ENCODE data around the gene PCSK1N.

PCSK1N gene

DNA sequence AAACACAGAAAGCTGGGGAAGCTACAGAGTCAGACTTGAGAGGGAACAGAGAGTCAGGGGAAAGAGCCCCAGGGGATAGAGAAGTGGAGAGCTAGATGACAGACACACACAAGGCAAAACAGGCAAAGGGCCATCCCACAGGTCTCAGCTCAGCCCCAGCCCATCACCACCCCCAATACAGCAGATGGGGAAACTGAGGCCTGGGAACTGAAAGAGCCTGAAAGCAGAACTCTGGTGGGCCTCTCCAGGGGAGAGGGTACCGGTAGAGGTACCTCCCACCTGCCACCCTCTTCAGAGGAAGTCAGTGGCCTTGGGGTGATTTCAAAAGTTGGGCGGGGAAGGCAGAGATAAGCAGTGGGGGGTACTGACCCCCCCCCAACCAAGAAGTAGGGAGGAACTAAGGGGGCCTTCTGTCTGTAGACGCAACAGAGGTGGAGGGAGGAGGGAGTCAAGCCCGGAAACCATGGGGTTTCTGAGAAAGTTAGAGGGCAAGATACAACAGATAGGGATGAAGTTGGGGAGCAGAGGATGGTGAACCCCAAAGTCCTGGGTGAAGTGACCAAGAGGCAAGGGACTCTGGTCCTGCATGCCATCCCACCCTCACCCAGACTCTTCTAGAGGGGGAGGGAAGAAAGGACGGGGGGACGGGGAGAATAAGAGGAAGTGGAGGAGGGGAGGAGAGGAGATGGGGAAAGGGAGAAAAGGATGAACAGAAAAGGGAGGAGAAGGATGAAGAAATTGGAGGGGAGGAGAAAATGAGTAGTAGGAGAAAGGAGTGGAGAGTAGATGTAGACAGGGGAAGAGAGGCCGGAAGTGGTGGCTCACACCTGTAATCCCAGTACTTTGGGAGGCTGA is 45.8 kb downstream of the PCSK1N start:
- DNase-seq (ENCODE audit: low read depth in 3 of 3), result no peak

DNA sequence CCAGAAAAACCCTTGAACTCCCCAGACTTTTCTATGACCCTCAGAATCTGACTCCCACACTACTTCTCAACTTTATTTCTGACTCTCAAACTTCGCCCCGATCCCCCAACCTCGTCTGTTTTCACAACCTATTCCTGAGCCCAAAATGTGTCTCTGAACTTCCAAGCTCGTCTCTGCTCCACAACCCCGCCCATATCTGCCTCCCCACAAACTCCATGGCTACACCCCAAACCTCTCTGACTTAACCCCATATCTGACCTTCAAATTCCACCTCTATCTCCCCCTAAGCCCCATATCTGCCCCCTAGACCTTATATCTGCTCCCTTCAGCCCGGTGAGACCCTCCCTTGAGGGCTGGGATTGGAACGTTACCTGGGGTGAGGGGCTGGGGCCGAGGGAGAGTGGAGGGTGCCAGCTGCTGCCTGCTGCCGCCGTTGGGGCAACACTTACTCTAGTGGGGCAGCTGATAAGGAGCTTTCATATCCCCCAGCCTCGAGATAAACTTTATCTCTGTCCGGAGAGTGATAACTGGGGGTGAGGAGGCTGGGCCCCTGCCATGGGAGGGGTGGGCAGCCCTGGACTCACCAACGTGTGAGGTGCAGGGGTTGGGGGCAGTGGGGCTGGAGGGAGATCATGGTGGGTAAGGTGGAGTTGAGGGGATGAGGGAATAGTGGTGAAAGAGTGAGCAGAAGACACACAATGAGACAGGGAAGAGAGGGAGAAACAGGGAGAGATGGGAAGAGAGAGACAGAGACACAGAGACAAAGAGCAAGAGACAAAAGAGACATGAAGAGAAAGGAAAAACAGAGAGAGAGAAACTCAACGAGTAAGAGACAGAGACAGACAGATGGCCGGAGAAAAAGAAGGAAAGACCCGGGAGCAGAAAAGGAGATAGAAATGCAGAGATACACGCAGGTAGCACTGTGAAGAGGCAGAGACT is 47.6 kb downstream of the PCSK1N start:
- DNase-seq (ENCODE audit: low read depth in 3 of 3), result no peak

DNA sequence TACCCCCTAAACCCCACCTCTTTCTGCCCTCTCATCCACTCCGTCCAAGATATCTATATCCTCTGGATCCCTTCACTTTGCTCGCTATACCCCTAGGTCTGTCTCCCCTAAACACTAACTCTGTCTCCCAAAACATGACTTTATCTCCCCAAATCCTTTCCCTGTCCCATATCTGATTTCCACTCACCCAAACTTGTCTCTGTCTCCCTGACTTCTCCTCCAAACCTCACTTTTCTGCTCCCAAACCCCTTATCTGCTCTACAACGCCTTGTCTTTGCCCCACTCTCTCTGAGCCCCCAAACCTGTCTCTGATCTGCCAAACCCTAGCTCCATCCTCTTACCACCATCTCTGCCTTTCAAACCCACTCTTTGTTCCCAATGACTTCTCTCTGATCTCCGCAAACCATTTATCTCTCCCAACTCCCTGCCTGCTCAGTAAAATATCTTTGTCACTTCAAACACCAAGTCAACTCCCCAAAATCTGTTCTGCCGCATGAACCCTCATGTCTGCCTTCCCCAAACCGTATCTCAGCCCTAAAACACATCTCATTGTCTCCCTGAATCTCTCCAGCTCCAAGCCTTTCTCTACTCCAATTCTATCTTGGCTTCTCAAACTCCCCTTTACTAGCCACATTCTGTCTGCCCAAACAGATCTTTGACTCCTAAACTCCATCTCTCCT is 48.4 kb downstream of the PCSK1N start:
- DNase-seq (ENCODE audit: low read depth in 3 of 3), result no peak

DNA sequence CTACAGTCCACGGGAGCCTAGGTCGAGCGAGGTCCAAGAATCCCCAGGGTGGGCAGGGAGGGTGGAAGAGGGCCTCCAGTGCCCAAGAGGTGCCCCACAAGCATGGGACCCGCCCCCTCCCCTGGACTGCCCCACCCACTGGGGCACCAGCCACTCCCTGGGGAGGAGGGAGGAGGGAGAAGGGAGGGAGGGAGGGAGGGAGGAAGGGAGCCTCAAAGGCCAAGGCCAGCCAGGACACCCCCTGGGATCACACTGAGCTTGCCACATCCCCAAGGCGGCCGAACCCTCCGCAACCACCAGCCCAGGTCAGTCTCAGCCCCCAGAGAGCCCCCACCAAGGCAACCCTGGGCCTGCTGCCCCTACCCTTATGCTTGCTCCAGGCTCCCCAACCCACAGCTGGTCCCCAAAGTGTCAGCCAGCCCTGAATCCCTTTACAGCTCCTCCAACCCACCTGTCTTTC is 49.0 kb downstream of the PCSK1N start, which contains the start of gene GATA1:
Gene GATA1 (plus strand): TSS at position 250 of the 460 bp plus-strand sequence. CDS start 4,520 bp downstream, outside the sequence.
- no peak for DNase-seq (ENCODE audit: low read depth in 3 of 3)

DNA sequence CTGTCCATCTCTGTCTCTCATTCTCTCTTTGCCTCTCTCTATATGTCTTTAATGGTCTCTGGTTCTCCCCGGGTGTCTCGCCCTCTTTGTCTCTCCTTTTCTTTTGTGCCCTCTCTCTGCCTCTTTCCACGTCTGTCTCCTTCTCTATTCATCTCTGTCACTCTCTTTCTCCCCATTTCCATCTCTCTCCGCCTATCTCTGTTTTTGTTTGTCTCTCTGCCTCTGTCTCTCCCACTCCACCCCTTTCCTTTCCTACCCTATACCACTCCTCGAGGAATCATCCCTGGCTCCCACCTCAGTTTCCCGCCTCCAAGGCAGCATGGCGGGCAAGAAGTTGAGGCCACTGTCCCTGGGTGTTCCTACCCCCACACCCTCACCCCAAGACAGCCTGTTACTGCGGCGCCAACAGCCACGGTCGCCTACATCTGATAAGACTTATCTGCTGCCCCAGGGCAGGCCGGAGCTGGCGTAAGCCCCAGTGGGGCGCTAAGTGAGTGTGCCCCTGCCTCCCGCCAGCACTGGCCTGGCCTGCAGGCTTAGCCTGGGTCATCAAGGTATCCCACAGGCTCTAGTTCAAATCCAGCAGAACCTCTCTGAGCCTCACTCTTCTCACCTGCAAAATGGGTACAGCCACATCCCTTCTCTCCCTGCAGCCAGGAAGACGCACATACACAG is 49.7 kb downstream of the PCSK1N start:
- DNase-seq (ENCODE audit: low read depth in 3 of 3), result no peak

DNA sequence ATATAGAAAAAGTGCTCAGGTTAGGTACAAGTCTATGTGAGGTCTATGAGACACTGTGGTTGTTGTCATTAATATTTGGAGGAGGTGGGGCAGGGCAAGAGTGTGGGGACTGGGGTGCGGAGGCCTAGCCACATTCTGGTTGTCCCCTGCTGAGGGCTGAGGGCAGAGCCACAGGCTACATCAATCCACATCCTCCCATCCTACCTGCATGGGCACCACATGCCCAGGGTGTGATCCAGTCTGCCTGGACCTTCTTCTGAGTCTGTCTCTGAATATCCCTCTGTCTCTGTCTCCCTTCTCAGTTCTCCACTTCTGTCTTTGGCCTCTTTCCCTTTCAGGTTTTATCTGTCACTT is 50.2 kb downstream of the PCSK1N start:
- no peak for DNase-seq (ENCODE audit: low read depth in 3 of 3)

DNA sequence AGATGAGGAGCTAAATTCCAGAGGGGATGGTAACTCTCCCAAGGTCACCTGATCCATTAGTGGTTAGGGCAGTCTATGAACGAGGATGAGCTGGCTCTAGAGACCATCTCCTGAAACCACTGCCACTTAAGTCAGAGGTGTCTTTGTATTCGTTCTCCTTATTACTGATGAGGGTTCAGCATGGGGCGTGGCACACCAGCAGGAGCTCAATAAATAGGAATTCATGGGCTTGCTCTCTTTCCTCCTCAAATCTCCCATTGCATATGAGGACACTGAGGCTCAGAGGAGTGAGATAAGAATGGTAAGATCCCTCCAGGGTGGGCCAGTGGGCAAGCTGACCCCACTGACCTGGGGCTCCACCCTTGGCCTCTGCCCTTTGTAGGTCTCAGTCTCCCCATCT is 50.7 kb downstream of the PCSK1N start:
- no peak for DNase-seq (ENCODE audit: low read depth in 3 of 3)

DNA sequence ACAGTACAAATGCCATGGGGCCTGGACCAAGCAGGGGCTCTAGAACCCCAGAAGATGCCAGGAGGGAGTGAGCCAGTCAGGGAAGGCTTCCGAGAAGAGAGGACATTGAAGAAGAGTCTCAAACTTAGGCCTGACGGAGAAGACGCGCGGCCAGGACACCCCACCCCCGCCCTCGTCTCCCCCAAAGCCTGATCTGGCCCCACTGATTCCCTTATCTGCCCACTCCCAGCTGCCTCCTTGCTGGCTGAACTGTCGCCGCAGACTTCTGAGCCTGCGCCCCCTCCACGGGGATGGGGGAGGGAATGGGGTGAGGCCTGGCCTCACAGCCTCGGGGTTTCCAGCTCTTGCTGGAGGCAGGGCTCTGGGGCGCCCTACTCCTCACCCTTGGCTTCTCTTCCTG is 52.6 kb downstream of the PCSK1N start:
- DNase-seq (ENCODE audit: low read depth in 3 of 3), result no peak

DNA sequence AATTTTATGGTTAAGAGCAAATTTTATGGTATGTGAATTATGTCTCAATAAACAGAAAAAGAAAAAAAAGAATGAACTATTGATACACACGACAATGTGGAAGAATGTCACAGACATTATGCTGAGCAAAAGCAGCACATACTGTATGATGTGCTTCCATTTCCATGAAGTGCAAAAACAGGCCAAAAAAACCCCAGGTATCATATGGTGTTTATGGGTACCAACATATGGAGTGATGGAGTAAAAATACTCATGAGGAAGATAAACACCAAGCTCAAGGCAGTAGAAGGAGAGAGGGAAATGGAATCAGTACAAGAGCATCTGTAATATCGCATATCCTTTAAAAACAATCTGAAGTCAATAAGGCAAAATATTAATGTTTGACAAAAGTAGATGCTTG is 53.2 kb downstream of the PCSK1N start:
- no peak for DNase-seq (ENCODE audit: low read depth in 3 of 3)

DNA sequence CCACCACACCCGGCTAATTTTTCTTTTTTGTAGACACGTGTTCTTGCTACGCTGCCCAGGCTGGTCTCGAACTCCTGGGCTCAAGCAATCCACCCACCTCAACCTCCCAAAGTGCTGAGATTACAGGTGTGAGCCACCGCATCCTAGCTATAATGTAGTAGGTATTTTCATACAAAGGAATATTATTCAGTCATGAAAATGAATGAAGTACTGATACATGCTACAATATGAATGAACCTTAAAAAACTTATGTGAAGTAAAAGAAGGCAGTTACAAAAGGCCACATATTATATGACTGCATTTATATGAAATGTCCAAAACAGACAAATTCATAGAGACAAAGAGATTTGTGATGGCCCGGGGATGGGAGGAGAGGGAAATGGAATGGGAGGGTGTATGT is 53.7 kb downstream of the PCSK1N start:
- DNase-seq (ENCODE audit: low read depth in 3 of 3), result no peak
